Activated CD4-positive, alpha-beta T cell treated with anti-CD3 and anti-CD28 coated beads, Interleukin-2, Interleukin-4, amounts not matched to agents 100 ng/mL and 50 ng/mL, durations not matched to agents 16 hours and 8 hours (primary cell): ENCODE results near the gene IQGAP3.
"Not testable (repeated sequence)": the region's sequence is repeated elsewhere in the genome, so short reads cannot be mapped to it uniquely, and the experiment has no call there.

Source experiments
- DNase-seq: peaks from one replicate; pipeline ENCODE4 v3.0.0-alpha.2; 2020; ENCODE audit warnings: low spot score

The IQGAP3 gene

DNA sequence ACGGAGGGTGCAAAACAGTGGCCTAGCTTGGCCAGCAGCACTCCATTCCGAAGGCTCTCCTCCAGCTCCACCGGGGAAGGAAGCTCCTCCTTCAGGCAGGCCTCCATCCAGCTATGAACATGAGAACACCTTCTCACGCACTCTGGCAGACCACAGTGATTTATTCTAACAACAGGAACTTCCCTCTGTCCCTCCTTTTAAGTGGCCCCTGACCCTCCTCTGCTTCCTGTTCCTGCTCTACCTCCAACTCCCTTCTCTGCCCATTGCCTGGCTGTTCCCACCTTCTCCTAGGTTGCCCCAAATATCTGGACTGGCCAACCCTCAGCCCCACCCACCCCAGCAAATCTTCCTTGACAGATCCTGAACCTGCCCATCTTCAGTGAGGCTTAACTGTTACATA is 5.9 kb downstream of the IQGAP3 start:
- DNase-seq, result no peak

- no peak for DNase-seq
These were observed 6.8 kb downstream of the IQGAP3 start for GRCh38 chr1:156565519-156565918.

DNA sequence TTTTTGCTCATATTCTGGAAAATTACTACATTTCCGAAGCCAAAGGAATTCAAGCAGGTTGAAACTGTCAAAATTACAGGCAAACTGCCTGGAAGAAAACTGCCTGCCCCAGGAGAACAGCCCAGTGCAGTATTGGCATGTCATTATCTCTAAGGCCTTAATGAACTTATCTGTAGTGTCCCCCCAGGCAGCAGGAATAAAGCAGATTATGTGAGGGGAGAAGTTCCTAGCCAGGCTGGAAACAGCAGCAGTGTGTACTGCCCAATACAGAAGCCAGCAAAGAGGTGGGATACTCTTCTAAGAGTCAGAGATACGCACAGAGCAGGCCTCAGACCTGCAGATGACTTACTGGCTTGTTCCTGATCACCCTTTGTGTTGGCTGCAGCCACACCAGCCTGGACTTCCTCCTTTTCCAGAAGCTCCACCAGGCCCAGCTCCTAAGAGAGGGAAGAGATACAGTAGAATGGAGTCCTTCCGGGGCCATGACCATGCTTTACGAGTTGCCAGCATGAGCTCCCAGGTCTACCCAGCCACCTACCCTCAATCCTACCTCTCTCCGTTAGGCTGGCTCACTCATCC is 11.7 kb downstream of the IQGAP3 start:
- no peak for DNase-seq

DNA sequence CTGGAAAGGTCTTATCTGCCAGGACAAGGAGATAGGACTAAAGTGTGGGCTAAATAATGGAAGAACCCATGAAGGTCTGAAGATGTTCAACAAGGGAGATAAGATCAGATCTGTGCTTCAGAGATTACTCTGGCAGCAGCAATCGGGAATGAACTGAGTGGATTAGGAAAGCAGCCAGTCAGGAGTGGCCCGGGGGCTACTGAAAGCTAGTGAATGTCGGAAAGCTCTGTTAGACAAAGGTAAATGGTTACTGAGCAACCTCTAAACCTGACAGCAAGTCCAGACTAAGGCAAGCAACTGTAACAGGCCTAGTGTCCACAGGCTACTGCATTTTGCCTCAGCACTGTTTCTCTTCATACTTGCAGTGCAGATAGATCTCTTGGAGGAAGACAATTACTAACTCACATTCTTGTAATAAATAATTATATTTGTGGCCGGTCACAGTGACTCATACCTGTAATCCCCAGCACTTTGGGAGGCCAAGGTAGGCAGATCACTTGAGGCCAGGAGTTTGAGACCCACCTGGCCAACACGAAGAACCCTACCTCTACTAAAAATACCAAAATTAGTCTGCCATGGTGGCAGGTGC is 12.5 kb downstream of the IQGAP3 start:
- no peak for DNase-seq

GRCh38 chr1:156559086-156559796 is 13.1 kb downstream of the IQGAP3 start:
- DNase-seq, result no peak

DNA sequence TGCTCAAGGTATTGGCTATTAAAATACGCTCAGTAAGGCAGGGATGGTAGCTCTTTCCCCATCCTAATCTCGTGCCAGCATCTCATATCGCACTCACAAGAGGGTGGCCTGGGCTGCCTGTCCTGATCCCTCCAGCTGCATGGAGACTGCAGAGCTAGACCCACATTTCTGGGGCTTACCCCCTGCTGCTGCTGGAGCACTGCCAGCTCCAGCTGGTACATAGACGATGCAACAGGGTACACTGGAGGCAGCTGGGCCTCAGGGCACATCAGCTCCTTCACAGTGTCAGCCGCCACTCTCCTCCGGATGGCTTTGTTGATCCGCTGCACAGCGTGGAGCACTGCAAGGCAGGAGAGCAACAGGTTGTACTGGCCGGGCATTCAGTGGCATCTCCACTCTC is 16.0 kb downstream of the IQGAP3 start:
- no peak for DNase-seq

DNA sequence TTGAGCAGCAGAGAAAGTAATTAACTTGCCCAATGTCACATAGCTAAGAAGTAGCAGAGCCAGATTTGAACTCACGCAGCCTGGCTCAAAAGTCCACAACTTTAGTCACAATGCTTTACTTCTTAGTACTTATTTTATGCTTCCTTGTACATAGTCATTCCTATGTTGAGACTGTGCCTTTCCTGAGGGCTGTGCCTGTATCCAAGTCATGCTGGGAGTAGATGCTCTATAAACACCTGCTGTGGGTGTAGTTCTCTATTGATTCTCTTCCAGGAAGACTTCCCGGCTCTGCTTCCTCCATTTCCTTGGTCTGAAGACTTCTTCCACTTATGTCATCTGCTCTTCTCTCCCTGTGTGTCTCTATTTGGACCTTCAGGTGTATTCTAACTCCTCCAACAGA is 16.6 kb downstream of the IQGAP3 start:
- no peak for DNase-seq

DNA sequence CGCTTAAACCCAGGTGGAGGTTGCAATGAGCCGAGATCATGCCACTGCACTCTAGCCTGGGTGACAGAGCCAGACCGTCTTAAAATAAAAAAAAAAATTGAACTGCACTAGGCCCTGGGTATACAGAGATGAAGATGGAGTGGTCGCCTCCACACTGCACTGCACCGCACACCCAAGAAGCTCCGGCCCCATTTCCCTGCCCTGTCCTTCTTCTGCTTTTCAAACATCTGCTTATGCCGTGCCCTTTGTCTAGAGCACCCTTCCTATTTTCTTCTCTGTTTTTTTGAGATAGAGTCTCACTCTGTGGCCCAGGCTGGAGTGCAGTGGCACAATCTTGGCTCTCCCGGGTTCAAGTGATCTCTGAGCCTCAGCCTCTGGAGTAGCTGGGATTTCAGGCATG is 17.4 kb downstream of the IQGAP3 start:
- DNase-seq, result no peak

DNA sequence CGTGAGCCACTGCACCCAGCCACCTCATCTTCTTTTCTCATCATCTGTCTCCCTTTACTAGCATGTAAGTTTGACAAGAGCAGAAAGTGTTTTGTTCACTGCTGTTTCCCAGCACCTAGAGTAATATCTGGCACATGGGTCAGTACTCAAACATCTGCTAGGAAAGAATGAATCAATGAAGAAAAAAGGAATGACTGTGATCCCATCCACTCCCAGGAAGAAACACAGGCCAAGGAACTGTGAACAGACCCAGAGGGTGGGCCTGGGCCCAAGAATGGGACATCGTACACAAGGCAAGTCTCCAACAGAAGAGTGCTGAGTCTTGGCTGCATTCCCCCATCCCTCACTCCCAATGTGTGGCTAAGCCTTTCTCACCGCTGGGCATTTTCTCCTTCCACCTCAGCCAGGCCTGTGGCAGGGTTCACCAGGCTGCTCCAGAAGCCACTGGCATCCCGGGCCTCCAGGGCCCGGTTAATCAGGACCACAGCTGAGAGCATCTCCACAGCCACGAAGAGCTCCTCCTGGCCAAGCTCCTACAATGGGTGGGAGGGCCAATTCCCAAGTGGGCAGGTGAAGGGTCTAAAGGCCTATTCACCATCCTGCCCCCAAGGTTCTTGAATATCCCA is 18.4 kb downstream of the IQGAP3 start:
- no peak for DNase-seq

- DNase-seq, result not testable (repeated sequence)
These were observed 19.4 kb downstream of the IQGAP3 start for GRCh38 chr1:156552937-156553336.

DNA sequence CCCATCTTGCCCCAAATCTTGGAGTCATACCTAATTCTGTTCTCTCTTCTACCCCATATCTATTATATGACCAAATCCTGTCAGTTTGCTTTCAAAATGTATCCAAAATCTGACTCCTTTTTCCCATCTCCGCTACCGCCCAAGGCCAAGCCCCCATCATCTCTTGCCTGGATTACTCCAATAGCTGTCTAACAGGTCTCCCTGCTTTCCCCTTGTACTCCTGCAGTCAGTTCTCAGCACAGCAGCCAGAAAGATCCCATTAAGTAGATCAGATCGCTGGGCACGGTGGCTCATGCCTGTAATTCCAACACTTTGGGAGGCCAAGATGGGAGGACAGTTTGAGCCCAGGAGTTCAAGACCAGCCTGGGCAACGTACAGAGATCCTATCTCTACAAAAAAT is 19.8 kb downstream of the IQGAP3 start:
- no peak for DNase-seq

DNA sequence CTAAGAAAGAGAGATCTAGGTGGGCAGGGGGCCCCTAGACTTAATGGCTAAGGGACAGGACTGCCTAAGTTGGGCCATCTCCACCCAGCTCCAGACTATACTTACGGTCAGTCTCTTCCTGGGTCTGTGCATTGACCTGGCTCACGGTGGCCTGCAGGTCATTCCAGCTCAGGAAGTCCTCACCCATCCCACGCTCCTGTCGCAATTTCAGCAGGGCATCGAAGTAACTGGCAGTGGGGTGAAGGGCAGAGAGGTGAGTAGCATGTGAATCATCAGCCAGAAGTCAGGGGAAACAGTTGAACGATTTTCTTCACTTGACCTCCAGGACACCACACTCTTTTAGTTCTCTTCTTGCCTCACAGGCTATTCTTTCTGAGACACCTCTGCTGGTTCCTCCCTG is 20.5 kb downstream of the IQGAP3 start:
- no peak for DNase-seq

GRCh38 chr1:156551066-156551643 is 21.2 kb downstream of the IQGAP3 start:
- DNase-seq, result no peak

GRCh38 chr1:156550346-156550745 is 22.0 kb downstream of the IQGAP3 start:
- DNase-seq, result no peak

DNA sequence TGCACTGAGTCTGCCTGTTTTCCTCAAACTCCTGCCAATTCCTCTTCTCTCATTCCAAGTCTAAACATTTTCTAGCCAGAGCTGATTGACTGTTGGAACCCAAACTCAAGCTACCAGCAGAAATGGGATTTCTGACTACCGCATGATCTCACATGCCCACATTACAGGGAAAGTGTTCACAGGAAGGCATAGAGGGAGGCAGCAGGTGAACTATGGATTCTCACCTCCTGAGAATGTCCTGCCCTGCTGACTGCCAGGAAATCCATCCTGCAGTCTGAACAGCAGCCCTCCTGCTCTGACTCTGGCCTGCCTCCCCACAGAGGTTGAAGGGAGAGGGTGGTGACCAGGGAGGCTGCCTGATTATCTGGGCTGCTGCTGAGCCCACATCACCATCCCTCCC is 22.5 kb downstream of the IQGAP3 start:
- no peak for DNase-seq

DNA sequence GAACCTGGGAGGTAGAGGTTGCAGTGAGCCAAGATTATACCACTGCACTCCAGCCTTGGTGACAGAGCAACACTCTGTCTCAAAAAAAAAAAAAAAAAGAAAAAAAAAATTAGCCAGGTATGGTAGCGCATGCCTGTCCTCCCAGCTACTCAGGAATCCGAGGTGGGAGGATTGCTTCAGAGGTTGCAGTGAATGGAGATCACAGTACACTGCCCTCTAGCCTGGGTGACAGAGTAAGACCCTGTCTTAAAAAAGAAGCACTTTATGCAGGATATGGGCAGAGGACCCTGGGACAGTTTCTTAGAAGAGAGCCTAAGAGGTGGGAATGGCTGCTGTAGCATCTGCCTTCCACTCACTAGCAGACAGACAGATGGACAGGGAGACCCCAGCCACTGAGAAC is 23.0 kb downstream of the IQGAP3 start:
- no peak for DNase-seq

GRCh38 chr1:156547982-156548381 is 24.4 kb downstream of the IQGAP3 start:
- no peak for DNase-seq

DNA sequence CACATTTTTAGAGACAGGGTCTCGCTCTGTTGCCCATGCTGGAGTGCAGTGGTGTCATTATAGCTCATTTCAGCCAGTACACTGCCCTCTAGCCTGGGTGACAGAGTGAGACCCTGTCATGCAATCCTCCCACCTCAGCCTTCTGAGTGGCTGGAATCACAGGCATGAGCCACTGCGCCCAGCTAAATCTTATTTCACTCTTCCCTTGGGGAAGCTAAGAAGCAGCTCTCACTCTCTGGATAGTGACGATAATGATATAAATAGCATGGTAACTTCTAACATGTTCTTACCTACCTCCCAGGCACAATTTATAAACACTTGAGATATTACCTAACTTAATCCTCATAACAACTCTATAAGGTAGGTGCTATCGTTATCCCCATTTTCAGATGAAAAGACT is 24.9 kb downstream of the IQGAP3 start:
- DNase-seq, result no peak

DNA sequence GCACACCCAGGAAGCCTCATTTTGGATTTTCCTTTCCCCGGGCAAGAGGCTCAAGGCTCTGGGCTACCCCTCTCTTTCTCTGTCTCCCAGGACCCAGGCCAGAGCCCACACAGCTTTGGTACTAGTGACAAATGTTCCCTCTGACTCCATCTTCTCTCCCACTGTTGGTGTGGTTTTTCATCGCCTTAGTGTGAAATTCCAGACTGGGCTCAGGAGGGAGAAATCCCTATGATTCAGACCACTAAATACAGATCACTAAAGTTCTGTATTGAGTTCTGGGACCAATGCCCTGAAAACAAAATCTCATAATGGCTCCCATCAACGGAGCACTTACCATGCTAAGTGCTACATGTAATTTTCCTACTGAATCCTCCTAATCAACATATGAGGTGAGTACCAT is 26.1 kb downstream of the IQGAP3 start:
- DNase-seq, result no peak

DNA sequence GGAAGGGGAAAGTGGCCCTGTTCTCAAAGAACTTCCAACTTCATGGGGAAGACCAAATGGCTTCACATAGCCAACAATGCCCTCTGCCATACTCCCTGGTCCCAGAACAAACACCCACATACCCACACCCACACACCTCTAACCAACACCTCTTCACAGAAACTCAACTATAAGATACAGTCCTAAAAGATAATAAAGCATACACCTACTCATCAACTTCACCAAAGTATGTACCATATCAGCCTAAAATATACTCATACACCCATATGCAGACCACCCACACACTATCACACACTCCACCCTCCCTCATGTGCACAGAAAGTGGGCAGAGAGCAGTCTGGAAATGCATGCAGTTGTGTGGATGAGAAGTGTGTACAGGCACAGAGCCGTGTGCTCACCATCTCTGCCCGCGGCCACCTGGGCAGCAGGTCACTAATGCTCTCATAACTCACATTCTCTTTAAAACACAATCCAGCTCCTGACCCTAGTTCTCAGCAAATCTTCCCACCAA is 27.7 kb downstream of the IQGAP3 start:
- DNase-seq, result no peak

- DNase-seq, result no peak
These were observed 29.3 kb downstream of the IQGAP3 start for GRCh38 chr1:156543066-156543465.

- no peak for DNase-seq
These were observed 31.4 kb downstream of the IQGAP3 start for GRCh38 chr1:156540955-156541354.
